Occipital lobe (tissue), 1 donor: ENCODE measurements around the gene CANT1. TPM values are rescaled to one million over a fixed set of nuclear protein-coding genes. Genes with fewer than 3 reads are reported as not detected.

Experiments used
- total RNA-seq: library from RNA; depleted of rRNA; stranded (reverse); fragments of >200 nt; gene quantifications from one replicate; pipeline ENCODE4 v1.2.3, GENCODE V29; 2014

CANT1 gene
- total RNA-seq, 1 donor from 2014 or later = 13.1 TPM

Other genes starting within 250 kb of the CANT1 start
- 82.2 TPM for gene CYTH1, start 227.5 kb downstream of the CANT1 start, total RNA-seq
- 21.4 TPM for gene USP36, start 168.9 kb downstream of the CANT1 start, total RNA-seq
- 1.4 TPM for gene CEP295NL, start 106.6 kb downstream of the CANT1 start, total RNA-seq
- 33.2 TPM for gene TIMP2, start 84.4 kb downstream of the CANT1 start, total RNA-seq
- 24.2 TPM for gene LGALS3BP, start 29.8 kb downstream of the CANT1 start, total RNA-seq
- 0.78 TPM for gene C1QTNF1, start 14.4 kb upstream of the CANT1 start, total RNA-seq
- gene ENGASE, start 65.1 kb upstream of the CANT1 start, total RNA-seq = 5.8 TPM